Endothelial cell of hepatic sinusoid (primary cell): ENCODE data around the gene MYO18A.
"Not testable (repeated sequence)": the region's sequence is repeated elsewhere in the genome, so short reads cannot be mapped to it uniquely, and the experiment has no call there.

Experiments used
- in situ Hi-C: cut with HindIII; loops from 2 replicates; pipeline ENCODE4 v1.10.0; 2017; ENCODE audit warnings: low sequenced_read_pairs

MYO18A gene, protein sequence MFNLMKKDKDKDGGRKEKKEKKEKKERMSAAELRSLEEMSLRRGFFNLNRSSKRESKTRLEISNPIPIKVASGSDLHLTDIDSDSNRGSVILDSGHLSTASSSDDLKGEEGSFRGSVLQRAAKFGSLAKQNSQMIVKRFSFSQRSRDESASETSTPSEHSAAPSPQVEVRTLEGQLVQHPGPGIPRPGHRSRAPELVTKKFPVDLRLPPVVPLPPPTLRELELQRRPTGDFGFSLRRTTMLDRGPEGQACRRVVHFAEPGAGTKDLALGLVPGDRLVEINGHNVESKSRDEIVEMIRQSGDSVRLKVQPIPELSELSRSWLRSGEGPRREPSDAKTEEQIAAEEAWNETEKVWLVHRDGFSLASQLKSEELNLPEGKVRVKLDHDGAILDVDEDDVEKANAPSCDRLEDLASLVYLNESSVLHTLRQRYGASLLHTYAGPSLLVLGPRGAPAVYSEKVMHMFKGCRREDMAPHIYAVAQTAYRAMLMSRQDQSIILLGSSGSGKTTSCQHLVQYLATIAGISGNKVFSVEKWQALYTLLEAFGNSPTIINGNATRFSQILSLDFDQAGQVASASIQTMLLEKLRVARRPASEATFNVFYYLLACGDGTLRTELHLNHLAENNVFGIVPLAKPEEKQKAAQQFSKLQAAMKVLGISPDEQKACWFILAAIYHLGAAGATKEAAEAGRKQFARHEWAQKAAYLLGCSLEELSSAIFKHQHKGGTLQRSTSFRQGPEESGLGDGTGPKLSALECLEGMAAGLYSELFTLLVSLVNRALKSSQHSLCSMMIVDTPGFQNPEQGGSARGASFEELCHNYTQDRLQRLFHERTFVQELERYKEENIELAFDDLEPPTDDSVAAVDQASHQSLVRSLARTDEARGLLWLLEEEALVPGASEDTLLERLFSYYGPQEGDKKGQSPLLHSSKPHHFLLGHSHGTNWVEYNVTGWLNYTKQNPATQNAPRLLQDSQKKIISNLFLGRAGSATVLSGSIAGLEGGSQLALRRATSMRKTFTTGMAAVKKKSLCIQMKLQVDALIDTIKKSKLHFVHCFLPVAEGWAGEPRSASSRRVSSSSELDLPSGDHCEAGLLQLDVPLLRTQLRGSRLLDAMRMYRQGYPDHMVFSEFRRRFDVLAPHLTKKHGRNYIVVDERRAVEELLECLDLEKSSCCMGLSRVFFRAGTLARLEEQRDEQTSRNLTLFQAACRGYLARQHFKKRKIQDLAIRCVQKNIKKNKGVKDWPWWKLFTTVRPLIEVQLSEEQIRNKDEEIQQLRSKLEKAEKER (N-terminal part only)

GRCh38 chr17:29180034-29180787, at the start of gene MYO18A:
Gene MYO18A, minus strand, starts transcription at chr17:29180398. Its CDS starts 13,458 bp downstream, at chr17:29166940.
- in situ Hi-C loops, result no loop called here

GRCh38 chr17:29225396-29225795, 45.2 kb upstream of the MYO18A start:
- in situ Hi-C loops, result no loop called here

DNA sequence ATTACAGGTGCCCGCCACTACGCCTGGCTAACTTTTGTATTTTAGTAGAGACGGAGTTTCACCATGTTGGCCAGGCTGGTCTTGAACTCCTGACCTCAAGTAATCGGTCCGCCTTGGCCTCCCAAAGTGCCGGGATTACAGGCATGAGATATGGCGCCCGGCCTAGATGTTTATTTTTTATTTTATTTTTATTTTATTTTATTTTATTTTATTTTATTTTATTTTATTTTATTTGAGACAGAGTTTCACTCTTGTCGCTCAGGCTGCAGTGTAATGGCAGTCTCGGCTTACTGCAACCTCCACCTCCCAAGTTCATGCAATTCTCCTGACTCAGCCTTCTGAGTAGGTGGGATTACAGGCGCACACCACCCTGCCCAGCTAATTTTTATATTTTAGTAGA, 41.1 kb upstream of the MYO18A start:
- in situ Hi-C loops, result not testable (repeated sequence)

DNA sequence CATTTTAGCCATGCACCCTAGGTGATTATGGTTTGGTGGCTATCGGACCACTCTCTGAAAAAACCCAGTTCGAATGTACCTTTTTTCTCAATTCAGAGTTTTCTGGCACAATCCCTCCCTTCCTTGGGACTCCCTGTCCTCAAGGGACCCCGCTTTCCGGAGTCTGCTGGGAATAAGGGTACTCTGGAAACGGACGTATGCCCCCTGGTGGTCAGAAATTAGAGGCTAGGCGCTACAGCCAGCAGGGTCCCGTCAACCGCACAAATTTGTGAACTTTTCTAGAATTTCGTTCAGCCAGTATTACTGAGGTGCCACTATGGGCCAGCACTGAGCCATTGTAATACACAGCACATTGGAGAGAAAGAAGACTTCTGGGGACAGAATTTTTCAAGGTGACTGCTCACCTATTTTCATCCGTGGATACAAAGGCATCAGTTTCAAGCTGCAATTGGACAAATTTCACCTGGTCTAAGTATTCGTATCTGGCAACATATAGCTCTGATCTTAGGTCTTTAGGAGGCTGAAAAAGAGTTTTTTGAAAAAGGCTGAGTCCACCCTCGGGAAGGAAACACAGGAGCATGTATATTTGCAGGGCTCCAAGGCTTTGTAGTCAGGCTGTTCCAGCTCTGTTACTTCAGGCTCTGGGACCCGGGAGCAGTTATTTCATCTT, 39.3 kb upstream of the MYO18A start:
- in situ Hi-C loops, result loop anchor here (10.0 kb wide), 1 partner anchor 265 kb away; the partner anchor contains the start of gene PHF12

GRCh38 chr17:29216856-29217255, 36.7 kb upstream of the MYO18A start:
- in situ Hi-C loops, result loop anchor here (10.0 kb wide), 1 partner anchor 262 kb away; the partner anchor contains the start of gene PHF12

DNA sequence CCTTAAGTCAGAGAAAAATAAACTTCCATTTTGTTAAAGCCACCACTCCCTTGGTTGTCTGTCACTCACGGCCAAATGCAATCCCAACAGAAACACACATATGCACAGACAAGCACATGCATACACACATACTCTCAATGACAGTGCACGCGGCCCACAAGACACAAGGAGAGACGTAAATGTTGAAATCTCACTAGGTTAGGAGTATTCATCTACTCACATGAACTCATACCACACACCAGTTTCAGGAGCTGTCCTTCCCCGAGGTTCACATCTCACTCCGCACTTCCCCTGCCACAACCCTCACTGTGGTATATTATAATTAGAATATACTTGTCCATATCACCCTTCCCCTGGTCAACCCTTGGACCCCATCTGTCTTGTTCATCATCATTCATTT, 36.0 kb upstream of the MYO18A start:
- in situ Hi-C loops, result loop anchor here (10.0 kb wide), 1 partner anchor 261 kb away; the partner anchor contains the start of gene PHF12

DNA sequence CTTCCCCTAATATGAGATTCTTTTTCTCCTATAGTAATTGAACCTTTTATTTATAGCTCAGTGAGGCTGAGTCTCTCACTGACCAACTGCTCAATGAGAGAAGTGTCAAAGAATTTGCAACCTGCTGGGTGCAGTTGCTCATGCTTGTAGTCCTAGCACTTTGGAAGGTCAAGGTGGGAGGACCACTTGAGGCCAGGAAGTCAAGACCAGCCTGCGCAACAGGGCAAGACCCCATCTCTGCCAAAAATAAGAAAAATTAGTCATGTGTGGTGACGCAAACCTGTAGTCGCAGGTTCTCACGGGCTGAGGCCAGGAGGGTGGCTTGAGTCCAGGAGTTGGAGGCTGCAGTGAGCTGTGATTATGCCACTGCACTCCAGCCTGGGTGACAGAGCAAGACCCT, 35.5 kb upstream of the MYO18A start:
- in situ Hi-C loops, result loop anchor here (10.0 kb wide), 1 partner anchor 261 kb away; the partner anchor contains the start of gene PHF12

- in situ Hi-C loops, result loop anchor here (10.0 kb wide), 1 partner anchor 260 kb away; the partner anchor contains the start of gene PHF12
Observed at GRCh38 chr17:29215174-29215573, 35.0 kb upstream of the MYO18A start.

DNA sequence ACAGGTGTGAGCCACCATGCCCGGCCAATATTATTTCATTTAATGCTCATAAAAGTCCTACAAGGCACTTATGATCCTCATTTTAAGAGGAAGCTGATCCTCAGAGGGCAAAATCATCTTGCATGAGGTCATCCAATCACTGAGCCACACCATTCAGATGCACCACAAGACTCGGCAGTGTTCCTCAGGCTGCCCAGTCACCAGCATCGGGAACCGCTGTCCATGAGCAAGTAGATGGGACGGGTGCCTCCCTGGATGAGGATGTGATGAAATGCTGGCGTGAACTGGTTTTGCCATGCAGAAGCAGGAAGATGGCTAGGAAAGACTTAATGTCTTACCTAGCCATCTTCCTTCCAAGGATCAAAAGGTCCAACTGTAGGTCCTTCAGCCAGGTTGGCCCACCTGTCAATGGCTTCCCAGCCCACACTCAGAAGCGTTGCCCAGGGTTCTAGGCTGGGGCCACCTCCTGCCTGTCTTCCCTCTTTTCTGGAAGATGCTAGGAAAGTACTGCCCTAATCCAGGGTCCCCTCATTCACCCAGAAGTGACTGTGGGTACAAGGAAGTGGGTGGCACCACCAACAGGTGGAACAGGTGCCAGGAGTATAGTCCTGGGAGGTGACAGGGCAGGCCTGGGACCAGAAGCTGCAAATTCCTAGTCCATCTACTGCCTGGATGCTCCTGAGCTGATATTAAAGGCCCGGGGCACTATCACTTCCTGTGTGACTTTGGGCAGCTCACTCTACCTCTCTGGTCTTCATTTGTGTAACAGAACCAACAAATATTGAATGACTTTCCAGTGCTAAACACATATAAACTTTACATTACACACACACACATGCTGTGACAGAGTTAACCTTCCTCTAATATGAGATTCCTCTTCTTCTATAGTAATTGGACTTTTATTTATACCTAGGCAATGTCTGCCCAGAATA, 34.3 kb upstream of the MYO18A start:
- in situ Hi-C loops, result loop anchor here (5.0 to 10.0 kb wide), 4 partner anchors 57 to 260 kb away; partner anchors contain the start of gene PHF12

- in situ Hi-C loops, result loop anchor here (5.0 to 10.0 kb wide), 4 partner anchors 55 to 258 kb away; partner anchors contain the start of gene PHF12
Observed at GRCh38 chr17:29212681-29213121, 32.5 kb upstream of the MYO18A start.

DNA sequence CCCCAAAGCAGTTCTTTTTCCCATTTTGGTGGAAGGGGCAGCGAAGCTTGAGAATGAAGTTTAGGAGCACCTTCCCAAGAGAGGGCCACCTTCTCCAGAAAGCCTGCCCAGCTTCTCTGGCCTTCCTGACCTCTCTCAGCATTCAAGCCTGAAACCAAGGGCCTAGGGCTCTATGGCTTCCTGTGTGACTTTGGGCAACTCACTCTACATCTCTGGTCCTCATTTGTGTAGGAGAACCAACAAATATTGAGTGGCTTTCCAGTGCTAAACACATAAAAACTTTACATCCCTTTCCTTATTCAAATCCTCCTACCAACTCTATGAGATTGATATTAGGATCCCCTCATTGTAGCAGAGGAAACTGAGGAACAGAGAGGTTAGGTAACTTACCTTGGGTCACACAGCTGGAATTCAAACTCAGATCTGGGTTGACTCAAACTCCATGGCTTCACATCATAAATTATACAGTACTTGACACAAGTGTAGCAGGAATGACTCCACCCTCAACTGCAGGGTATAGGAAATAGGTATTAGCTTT, 32.0 kb upstream of the MYO18A start:
- in situ Hi-C loops, result loop anchor here (5.0 to 10.0 kb wide), 4 partner anchors 55 to 257 kb away; partner anchors contain the start of gene PHF12

DNA sequence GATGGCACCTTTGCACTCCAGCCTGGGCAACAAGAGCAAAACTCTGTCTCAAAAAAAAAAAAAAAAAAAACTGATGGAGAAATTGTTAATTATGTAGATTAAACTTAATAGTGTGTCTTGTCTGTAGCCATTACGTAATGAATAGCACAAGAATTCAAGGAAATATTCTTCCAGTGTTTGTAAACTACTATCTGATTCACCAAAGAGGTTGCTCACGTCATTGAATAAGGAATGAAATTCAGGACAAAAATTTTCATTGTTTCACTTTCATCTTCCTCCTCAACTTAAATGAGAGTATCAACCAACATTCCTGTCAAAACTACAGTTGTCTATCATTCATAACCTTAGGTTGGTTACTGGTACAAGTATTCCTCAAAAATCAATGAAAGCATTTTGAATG, 30.7 kb upstream of the MYO18A start:
- in situ Hi-C loops, result loop anchor here (5.0 to 10.0 kb wide), 4 partner anchors 54 to 256 kb away; partner anchors contain the start of gene PHF12

- in situ Hi-C loops, result no loop called here
Observed at GRCh38 chr17:29209073-29209472, 28.9 kb upstream of the MYO18A start.

DNA sequence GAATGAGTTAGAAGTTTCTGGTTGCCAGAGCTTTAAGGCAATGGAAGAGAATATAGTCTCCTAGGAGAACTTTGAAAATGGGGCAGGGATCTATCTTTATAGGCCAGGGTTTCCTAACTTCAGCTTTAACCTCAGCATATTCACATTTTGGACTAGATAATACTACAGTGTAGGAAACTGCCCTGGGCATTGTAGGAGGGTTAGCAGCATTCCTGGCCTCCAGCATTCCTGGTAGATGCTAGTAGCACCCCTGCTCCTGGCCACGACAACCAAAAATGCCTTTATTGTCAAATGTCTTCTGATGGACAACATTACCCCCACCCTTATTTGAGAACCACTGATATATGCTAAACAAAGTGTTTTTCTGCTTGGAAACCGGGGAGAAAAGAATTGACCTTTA, 27.8 kb upstream of the MYO18A start:
- in situ Hi-C loops, result no loop called here

DNA sequence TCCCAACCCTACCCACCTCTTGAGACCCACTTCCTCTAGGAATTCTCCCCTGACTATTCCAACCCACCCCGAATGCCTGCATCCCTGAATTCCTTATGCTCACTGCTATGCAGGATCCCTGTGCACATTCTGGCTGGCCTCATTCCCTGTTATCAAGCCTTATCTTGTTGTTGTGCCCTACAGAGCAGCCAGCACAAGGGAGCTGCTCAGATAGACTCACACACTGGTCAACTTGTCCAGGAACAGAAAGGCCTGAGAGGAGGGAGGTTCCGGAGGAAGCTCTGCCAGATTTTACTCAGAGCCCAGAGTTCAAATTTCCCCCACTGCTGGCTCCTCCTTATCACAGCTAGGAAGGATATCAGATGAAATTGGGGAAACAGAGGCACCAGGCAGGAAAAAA, 24.8 kb upstream of the MYO18A start:
- in situ Hi-C loops, result no loop called here

GRCh38 chr17:29204068-29204804, 24.0 kb upstream of the MYO18A start:
- in situ Hi-C loops, result not testable (repeated sequence)
